Prostate gland (tissue), 2 donors: ENCODE results near the gene HCK.

Experiments
- POLR2A ChIP-seq: fragments of 450-650 bp; IDR thresholded peaks from one replicate; pipeline ENCODE4 v1.6.1; 2016; ENCODE audit warnings: antibody characterized with exemption, mild to moderate bottlenecking
- TF ChIP-seq, protein P1 (sequence below), 4 experiments: fragments of 200-600 bp in 2 of 4; fragments of 450-650 bp in 2 of 4; sonication (generic) in 2 of 4; IDR thresholded peaks; 1 replicate in 3 of 4; 2 replicates in 1 of 4; pipeline ENCODE4 v1.5.1; 2016 to 2019; ENCODE audit warnings: antibody characterized with exemption in 4 of 4, mild to moderate bottlenecking in 2 of 4, moderate library complexity in 2 of 4

DNA sequence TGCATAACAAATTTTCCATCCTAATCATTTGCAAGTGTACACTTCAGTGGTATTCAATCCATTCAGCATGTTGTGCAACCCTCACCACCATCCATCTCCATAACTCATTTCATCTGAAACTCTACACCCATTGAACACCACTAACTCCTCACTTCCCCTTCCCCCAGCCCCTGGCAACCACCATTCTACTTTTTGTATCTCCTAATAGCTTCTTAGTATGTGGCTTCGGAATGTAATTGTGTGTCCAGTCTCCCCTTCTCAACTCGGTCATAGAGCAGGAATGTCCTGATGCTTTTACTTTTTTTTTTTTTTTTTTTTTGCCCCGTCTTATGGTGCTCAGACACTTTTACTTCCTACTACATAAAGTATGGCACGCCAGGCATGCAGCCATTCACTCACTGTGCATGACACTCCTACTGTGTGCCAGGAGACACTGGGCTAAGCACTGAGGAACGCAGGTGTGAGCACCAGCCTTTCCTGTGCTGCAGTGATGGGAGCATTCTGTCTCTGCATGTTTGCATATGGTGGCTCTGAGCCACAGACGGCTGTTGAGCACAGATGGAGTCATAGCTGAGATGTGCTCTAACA, 15.3 kb downstream of the HCK start:
- TF ChIP-seq, protein P1, sequence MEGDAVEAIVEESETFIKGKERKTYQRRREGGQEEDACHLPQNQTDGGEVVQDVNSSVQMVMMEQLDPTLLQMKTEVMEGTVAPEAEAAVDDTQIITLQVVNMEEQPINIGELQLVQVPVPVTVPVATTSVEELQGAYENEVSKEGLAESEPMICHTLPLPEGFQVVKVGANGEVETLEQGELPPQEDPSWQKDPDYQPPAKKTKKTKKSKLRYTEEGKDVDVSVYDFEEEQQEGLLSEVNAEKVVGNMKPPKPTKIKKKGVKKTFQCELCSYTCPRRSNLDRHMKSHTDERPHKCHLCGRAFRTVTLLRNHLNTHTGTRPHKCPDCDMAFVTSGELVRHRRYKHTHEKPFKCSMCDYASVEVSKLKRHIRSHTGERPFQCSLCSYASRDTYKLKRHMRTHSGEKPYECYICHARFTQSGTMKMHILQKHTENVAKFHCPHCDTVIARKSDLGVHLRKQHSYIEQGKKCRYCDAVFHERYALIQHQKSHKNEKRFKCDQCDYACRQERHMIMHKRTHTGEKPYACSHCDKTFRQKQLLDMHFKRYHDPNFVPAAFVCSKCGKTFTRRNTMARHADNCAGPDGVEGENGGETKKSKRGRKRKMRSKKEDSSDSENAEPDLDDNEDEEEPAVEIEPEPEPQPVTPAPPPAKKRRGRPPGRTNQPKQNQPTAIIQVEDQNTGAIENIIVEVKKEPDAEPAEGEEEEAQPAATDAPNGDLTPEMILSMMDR (IDR thresholded peaks at IDR 0.05), result no peak
- no peak for TF ChIP-seq POLR2A
